GM23338 (cell line): ENCODE data around the gene ZNF420. TPM values are rescaled to one million over a fixed set of nuclear protein-coding genes. Genes with fewer than 3 reads are reported as not detected.
A peak's percentile ranks its signal among the peaks of the same experiment; 100 is the strongest.

ENCODE experiments used
- ATAC-seq: fragments of 200-7000 bp; cut with Tn5 transposase; 3 replicates; pipeline ENCODE4 v1.9.1; 2020
- DNase-seq: peaks from one replicate; pipeline ENCODE4 v3.0.0-alpha.2; 2015; ENCODE audit warnings: low spot score
- H2AFZ ChIP-seq: fragments of 200-600 bp; sonication (generic); 2 replicates; pipeline ENCODE4 v1.8.0; 2016; ENCODE audit warnings: antibody characterized with exemption, mild to moderate bottlenecking, moderate library complexity
- H3F3A ChIP-seq: fragments of 200-600 bp; sonication (generic); replicated peaks from 2 replicates; pipeline ENCODE4 v1.8.0; 2017; ENCODE audit warnings: antibody characterized with exemption, mixed run types, low read depth
- H3K27ac ChIP-seq: fragments of 200-600 bp; sonication (generic); 2 replicates; pipeline ENCODE4 v1.6.1; 2016; ENCODE audit warnings: low read depth
- H3K27me3 ChIP-seq: fragments of 200-600 bp; sonication (generic); 2 replicates; pipeline ENCODE4 v1.8.0; 2016; ENCODE audit warnings: mild to moderate bottlenecking, mixed run types, moderate library complexity; ENCODE audit not compliant: insufficient read depth
- H3K36me3 ChIP-seq: fragments of 200-600 bp; sonication (generic); 2 replicates; pipeline ENCODE4 v1.8.0; 2016; ENCODE audit warnings: mild to moderate bottlenecking; ENCODE audit not compliant: insufficient read depth
- H3K4me1 ChIP-seq: fragments of 200-600 bp; sonication (generic); 2 replicates; pipeline ENCODE4 v1.8.0; 2016; ENCODE audit warnings: mild to moderate bottlenecking, moderate library complexity; ENCODE audit not compliant: insufficient read depth
- H3K4me2 ChIP-seq: fragments of 200-600 bp; sonication (generic); 2 replicates; pipeline ENCODE4 v1.7.1; 2017; ENCODE audit warnings: mixed run types
- H3K4me3 ChIP-seq: fragments of 200-600 bp; sonication (generic); 2 replicates; pipeline ENCODE4 v1.6.1; 2016; ENCODE audit warnings: mixed run types
- H3K79me2 ChIP-seq: fragments of 200-600 bp; sonication (generic); replicated peaks from 2 replicates; pipeline ENCODE4 v1.8.0; 2017; ENCODE audit warnings: mild to moderate bottlenecking; ENCODE audit not compliant: insufficient read depth
- H3K9me2 ChIP-seq: fragments of 200-600 bp; sonication (generic); 2 replicates; pipeline ENCODE4 v1.8.0; 2017; ENCODE audit not compliant: insufficient read depth
- H4K20me1 ChIP-seq: fragments of 200-600 bp; sonication (generic); replicated peaks from 2 replicates; pipeline ENCODE4 v1.8.0; 2017; ENCODE audit warnings: mild to moderate bottlenecking; ENCODE audit not compliant: insufficient read depth
- H3K27ac Mint-ChIP-seq: 2 replicates; pipeline ENCODE4 v1.8.0; 2020; ENCODE audit warnings: inconsistent platforms, mild to moderate bottlenecking, moderate library complexity, mixed read lengths
- H3K27me3 Mint-ChIP-seq: 3 replicates; pipeline ENCODE4 v1.8.0; 2022; ENCODE audit warnings: low read depth, mild to moderate bottlenecking, moderate library complexity, mixed read lengths, inconsistent platforms; ENCODE audit not compliant: insufficient read depth, poor library complexity
- H3K36me3 Mint-ChIP-seq: 3 replicates; pipeline ENCODE4 v1.8.0; 2021; ENCODE audit warnings: low read depth, mild to moderate bottlenecking, inconsistent platforms, moderate library complexity, mixed read lengths
- H3K4me1 Mint-ChIP-seq: 3 replicates; pipeline ENCODE4 v1.8.0; 2020; ENCODE audit warnings: mild to moderate bottlenecking, inconsistent platforms, mixed read lengths
- H3K4me3 Mint-ChIP-seq: 3 replicates; pipeline ENCODE4 v1.8.0; 2021; ENCODE audit warnings: moderate library complexity, mild to moderate bottlenecking, inconsistent platforms, mixed read lengths
- H3K9me3 Mint-ChIP-seq: 3 replicates; pipeline ENCODE4 v1.8.0; 2020; ENCODE audit warnings: moderate library complexity, mild to moderate bottlenecking, inconsistent platforms, mixed read lengths
- CREB1 ChIP-seq: fragments of 250-450 bp; sonication (Bioruptor Pico); IDR thresholded peaks from 2 replicates; pipeline ENCODE4 v1.5.0; 2020; ENCODE audit warnings: low read depth, mild to moderate bottlenecking, moderate library complexity
- EZH2 ChIP-seq: fragments of 200-600 bp; sonication (generic); IDR thresholded peaks from one replicate; pipeline ENCODE4 v1.8.0; 2017; ENCODE audit warnings: antibody characterized with exemption, mild to moderate bottlenecking, low read depth; ENCODE audit not compliant: unreplicated experiment
- EZH2phosphoT487 ChIP-seq: fragments of 200-600 bp; sonication (generic); IDR thresholded peaks from one replicate; pipeline ENCODE4 v1.8.1; 2018; ENCODE audit warnings: antibody characterized with exemption; ENCODE audit not compliant: unreplicated experiment
- JUNB ChIP-seq: IDR thresholded peaks from one replicate; pipeline ENCODE4 v1.6.1; 2016; ENCODE audit warnings: antibody characterized with exemption; ENCODE audit not compliant: unreplicated experiment
- NANOG ChIP-seq: IDR thresholded peaks from 2 replicates; pipeline ENCODE4 v1.6.1; 2016; ENCODE audit warnings: antibody characterized with exemption, borderline replicate concordance
- POLR2AphosphoS5 ChIP-seq: IDR thresholded peaks from 2 replicates; pipeline ENCODE4 v1.6.1; 2016; ENCODE audit warnings: antibody characterized with exemption, low read depth
- STAT1 ChIP-seq: IDR thresholded peaks from one replicate; pipeline ENCODE4 v1.6.1; 2016; ENCODE audit warnings: antibody characterized with exemption; ENCODE audit not compliant: unreplicated experiment
- ZNF114 ChIP-seq: fragments of 250-450 bp; sonication (Bioruptor Pico); IDR thresholded peaks from 2 replicates; pipeline ENCODE4 v1.5.0; 2020; ENCODE audit warnings: mild to moderate bottlenecking, moderate library complexity
- ZNF331 ChIP-seq: fragments of 250-450 bp; sonication (Bioruptor Pico); IDR thresholded peaks from 2 replicates; pipeline ENCODE4 v1.5.0; 2020; ENCODE audit warnings: low read depth, mild to moderate bottlenecking, moderate library complexity
- polyA plus RNA-seq: library from polyadenylated mRNA; unstranded; fragments of >200 nt; fragmentation: Nextera tagmentation; extraction: Ambion mirVana; gene quantifications from 2 replicates; pipeline ENCODE4 v1.2.1, GENCODE V29; 2016
- total RNA-seq: library from RNA; depleted of rRNA; stranded (reverse); fragments of >200 nt; shearing (Covaris generic); gene quantifications from 2 replicates; pipeline ENCODE4 v1.2.3, GENCODE V29; 2014
- TF ChIP-seq, protein P1 (sequence below): fragments of 250-450 bp; sonication (Bioruptor Pico); IDR thresholded peaks from 2 replicates; pipeline ENCODE4 v1.5.0; 2020; ENCODE audit warnings: mild to moderate bottlenecking, moderate library complexity
- TF ChIP-seq, protein P2 (sequence below): IDR thresholded peaks from 2 replicates; pipeline ENCODE4 v1.6.1; 2016; ENCODE audit warnings: antibody characterized with exemption
- TF ChIP-seq, protein P3 (sequence below), 2 experiments: fragments of 200-600 bp in 1 of 2; sonication (generic) in 1 of 2; conservative IDR thresholded peaks; 2 replicates each; pipeline versions ENCODE4 v1.5.1 to v1.6.1; 2016 to 2017; ENCODE audit warnings: antibody characterized with exemption in 2 of 2, low read depth in 2 of 2, mild to moderate bottlenecking in 2 of 2, moderate library complexity in 1 of 2
- TF ChIP-seq, protein P4 (sequence below): IDR thresholded peaks from one replicate; pipeline ENCODE4 v1.6.1; 2018; ENCODE audit warnings: antibody characterized with exemption; ENCODE audit not compliant: unreplicated experiment

ZNF420 gene
- total and polyA plus RNA-seq, 2 experiments from 2014 or later = 8.4 to 10.0 TPM

DNA sequence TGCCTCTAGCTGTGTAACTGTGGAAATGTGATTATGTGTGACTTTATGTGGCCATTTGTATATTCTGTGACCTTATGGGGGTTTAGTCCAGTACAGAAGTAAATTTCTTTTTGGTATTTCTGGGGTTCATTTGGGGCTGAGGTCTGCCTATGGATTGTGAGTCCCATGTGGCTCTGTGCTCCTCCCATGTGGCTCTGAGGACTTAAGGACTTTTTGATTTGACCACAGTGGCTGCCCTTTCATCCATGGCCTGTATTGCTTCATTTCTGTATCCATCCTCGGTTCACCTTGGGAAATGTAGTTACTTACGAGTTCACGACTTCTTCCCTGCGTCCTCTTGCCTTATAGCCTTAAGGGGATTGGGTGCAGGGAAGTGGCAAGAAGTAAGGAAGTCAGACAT lies 1.0 kb downstream of the ZNF420 start:
- DNase-seq (no peak), ATAC-seq (no peak)
- H3K79me2 ChIP-seq = peaks cover 55% of the 10 kb centered on the region
- TF ChIP-seq CREB1 (CRISPR knock-in tag) (no peak), POLR2AphosphoS5 (no peak), STAT1 (no peak), ZNF114 (CRISPR knock-in tag) (no peak), ZNF331 (CRISPR knock-in tag) (no peak), JUNB (no peak), EZH2 (no peak), EZH2phosphoT487 (no peak), NANOG (no peak)
- TF ChIP-seq, protein P1, sequence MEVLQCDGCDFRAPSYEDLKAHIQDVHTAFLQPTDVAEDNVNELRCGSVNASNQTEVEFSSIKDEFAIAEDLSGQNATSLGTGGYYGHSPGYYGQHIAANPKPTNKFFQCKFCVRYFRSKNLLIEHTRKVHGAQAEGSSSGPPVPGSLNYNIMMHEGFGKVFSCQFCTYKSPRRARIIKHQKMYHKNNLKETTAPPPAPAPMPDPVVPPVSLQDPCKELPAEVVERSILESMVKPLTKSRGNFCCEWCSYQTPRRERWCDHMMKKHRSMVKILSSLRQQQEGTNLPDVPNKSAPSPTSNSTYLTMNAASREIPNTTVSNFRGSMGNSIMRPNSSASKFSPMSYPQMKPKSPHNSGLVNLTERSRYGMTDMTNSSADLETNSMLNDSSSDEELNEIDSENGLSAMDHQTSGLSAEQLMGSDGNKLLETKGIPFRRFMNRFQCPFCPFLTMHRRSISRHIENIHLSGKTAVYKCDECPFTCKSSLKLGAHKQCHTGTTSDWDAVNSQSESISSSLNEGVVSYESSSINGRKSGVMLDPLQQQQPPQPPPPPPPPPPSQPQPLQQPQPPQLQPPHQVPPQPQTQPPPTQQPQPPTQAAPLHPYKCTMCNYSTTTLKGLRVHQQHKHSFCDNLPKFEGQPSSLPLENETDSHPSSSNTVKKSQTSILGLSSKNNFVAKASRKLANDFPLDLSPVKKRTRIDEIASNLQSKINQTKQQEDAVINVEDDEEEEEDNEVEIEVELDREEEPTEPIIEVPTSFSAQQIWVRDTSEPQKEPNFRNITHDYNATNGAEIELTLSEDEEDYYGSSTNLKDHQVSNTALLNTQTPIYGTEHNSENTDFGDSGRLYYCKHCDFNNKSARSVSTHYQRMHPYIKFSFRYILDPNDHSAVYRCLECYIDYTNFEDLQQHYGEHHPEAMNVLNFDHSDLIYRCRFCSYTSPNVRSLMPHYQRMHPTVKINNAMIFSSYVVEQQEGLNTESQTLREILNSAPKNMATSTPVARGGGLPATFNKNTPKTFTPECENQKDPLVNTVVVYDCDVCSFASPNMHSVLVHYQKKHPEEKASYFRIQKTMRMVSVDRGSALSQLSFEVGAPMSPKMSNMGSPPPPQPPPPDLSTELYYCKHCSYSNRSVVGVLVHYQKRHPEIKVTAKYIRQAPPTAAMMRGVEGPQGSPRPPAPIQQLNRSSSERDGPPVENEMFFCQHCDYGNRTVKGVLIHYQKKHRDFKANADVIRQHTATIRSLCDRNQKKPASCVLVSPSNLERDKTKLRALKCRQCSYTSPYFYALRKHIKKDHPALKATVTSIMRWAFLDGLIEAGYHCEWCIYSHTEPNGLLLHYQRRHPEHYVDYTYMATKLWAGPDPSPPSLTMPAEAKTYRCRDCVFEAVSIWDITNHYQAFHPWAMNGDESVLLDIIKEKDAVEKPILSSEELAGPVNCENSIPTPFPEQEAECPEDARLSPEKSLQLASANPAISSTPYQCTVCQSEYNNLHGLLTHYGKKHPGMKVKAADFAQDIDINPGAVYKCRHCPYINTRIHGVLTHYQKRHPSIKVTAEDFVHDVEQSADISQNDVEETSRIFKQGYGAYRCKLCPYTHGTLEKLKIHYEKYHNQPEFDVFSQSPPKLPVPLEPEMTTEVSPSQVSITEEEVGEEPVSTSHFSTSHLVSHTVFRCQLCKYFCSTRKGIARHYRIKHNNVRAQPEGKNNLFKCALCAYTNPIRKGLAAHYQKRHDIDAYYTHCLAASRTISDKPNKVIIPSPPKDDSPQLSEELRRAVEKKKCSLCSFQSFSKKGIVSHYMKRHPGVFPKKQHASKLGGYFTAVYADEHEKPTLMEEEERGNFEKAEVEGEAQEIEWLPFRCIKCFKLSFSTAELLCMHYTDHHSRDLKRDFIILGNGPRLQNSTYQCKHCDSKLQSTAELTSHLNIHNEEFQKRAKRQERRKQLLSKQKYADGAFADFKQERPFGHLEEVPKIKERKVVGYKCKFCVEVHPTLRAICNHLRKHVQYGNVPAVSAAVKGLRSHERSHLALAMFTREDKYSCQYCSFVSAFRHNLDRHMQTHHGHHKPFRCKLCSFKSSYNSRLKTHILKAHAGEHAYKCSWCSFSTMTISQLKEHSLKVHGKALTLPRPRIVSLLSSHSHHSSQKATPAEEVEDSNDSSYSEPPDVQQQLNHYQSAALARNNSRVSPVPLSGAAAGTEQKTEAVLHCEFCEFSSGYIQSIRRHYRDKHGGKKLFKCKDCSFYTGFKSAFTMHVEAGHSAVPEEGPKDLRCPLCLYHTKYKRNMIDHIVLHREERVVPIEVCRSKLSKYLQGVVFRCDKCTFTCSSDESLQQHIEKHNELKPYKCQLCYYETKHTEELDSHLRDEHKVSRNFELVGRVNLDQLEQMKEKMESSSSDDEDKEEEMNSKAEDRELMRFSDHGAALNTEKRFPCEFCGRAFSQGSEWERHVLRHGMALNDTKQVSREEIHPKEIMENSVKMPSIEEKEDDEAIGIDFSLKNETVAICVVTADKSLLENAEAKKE = no peak
- TF ChIP-seq, protein P2, sequence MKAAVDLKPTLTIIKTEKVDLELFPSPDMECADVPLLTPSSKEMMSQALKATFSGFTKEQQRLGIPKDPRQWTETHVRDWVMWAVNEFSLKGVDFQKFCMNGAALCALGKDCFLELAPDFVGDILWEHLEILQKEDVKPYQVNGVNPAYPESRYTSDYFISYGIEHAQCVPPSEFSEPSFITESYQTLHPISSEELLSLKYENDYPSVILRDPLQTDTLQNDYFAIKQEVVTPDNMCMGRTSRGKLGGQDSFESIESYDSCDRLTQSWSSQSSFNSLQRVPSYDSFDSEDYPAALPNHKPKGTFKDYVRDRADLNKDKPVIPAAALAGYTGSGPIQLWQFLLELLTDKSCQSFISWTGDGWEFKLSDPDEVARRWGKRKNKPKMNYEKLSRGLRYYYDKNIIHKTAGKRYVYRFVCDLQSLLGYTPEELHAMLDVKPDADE = no peak
- TF ChIP-seq, protein P3, sequence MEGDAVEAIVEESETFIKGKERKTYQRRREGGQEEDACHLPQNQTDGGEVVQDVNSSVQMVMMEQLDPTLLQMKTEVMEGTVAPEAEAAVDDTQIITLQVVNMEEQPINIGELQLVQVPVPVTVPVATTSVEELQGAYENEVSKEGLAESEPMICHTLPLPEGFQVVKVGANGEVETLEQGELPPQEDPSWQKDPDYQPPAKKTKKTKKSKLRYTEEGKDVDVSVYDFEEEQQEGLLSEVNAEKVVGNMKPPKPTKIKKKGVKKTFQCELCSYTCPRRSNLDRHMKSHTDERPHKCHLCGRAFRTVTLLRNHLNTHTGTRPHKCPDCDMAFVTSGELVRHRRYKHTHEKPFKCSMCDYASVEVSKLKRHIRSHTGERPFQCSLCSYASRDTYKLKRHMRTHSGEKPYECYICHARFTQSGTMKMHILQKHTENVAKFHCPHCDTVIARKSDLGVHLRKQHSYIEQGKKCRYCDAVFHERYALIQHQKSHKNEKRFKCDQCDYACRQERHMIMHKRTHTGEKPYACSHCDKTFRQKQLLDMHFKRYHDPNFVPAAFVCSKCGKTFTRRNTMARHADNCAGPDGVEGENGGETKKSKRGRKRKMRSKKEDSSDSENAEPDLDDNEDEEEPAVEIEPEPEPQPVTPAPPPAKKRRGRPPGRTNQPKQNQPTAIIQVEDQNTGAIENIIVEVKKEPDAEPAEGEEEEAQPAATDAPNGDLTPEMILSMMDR (conservative IDR thresholded peaks at IDR 0.05; ENCODE audit: low read depth in 2 of 2) = no peak
- TF ChIP-seq, protein P4, sequence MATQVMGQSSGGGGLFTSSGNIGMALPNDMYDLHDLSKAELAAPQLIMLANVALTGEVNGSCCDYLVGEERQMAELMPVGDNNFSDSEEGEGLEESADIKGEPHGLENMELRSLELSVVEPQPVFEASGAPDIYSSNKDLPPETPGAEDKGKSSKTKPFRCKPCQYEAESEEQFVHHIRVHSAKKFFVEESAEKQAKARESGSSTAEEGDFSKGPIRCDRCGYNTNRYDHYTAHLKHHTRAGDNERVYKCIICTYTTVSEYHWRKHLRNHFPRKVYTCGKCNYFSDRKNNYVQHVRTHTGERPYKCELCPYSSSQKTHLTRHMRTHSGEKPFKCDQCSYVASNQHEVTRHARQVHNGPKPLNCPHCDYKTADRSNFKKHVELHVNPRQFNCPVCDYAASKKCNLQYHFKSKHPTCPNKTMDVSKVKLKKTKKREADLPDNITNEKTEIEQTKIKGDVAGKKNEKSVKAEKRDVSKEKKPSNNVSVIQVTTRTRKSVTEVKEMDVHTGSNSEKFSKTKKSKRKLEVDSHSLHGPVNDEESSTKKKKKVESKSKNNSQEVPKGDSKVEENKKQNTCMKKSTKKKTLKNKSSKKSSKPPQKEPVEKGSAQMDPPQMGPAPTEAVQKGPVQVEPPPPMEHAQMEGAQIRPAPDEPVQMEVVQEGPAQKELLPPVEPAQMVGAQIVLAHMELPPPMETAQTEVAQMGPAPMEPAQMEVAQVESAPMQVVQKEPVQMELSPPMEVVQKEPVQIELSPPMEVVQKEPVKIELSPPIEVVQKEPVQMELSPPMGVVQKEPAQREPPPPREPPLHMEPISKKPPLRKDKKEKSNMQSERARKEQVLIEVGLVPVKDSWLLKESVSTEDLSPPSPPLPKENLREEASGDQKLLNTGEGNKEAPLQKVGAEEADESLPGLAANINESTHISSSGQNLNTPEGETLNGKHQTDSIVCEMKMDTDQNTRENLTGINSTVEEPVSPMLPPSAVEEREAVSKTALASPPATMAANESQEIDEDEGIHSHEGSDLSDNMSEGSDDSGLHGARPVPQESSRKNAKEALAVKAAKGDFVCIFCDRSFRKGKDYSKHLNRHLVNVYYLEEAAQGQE = no peak
- Mint-ChIP-seq H3K4me3 (peak overlapping the region; percentile 96), H3K27me3 (peaks cover 10% of the 10 kb centered on the region), H3K27ac (no peak overlapping the region), H3K4me1 (peaks cover 3% of the 10 kb centered on the region; the same call in 1 of the 3 replicates), H3K9me3 (peaks cover 54% of the 10 kb centered on the region), H3K36me3 (peaks cover 32% of the 10 kb centered on the region)
- no peak overlapping the region for H2AFZ ChIP-seq
- peaks cover 6% of the 10 kb centered on the region; the same call in 1 of the 2 replicates for H3K4me1 ChIP-seq
- H3F3A ChIP-seq = no peaks in the 10 kb centered on the region
- H3K9me2 ChIP-seq = 0 out of 2 replicates have a peak, but pooled peaks cover 3% of the 10 kb centered on the region
- no peaks in the 10 kb centered on the region for H4K20me1 ChIP-seq
- peaks cover 4% of the 10 kb centered on the region; the same call in 1 of the 2 replicates for H3K36me3 ChIP-seq
- H3K4me3 ChIP-seq = peak overlapping the region; percentile 97
- no peaks in the 10 kb centered on the region for H3K27me3 ChIP-seq
- H3K4me2 ChIP-seq = peak overlapping the region; percentile 99
- no peak overlapping the region for H3K27ac ChIP-seq
